SK-N-DZ (cell line): Measurements from ENCODE around the gene SLC25A4.
"Not testable (repeated sequence)": the region's sequence is repeated elsewhere in the genome, so short reads cannot be mapped to it uniquely, and the experiment has no call there.

Experiments used
- DNase-seq: peaks from one replicate; pipeline ENCODE4 v3.0.0-alpha.2; 2015; ENCODE audit warnings: low spot score

The SLC25A4 gene

GRCh38 chr4:185179488-185179887, 36.4 kb downstream of the SLC25A4 start:
- no peak for DNase-seq

- no peak for DNase-seq
Observed at GRCh38 chr4:185182239-185182638, 39.2 kb downstream of the SLC25A4 start.

- DNase-seq = peak; percentile 67
Observed at GRCh38 chr4:185183622-185184281, 40.7 kb downstream of the SLC25A4 start.

- DNase-seq = no peak
Observed at GRCh38 chr4:185186769-185187168, 43.7 kb downstream of the SLC25A4 start.

GRCh38 chr4:185189606-185190305, 46.7 kb downstream of the SLC25A4 start:
- no peak for DNase-seq

GRCh38 chr4:185190306-185190856, 47.3 kb downstream of the SLC25A4 start:
- no peak for DNase-seq

GRCh38 chr4:185192059-185192458, 49.0 kb downstream of the SLC25A4 start:
- DNase-seq = no peak

- DNase-seq = no peak
Observed at GRCh38 chr4:185194924-185195888, 52.1 kb downstream of the SLC25A4 start.

GRCh38 chr4:185196437-185196836, 53.4 kb downstream of the SLC25A4 start:
- DNase-seq = no peak

GRCh38 chr4:185198189-185198588, 55.1 kb downstream of the SLC25A4 start:
- DNase-seq = not testable (repeated sequence)
